Activated T-helper 17 cell treated with anti-CD3 and anti-CD28 coated beads, Interleukin-2, amount 50 U/mL, for 72 hours (primary cell): ENCODE measurements around the gene THOC2. TPM values are rescaled to one million over a fixed set of nuclear protein-coding genes. Genes with fewer than 3 reads are reported as not detected.
"Not testable (repeated sequence)": the region's sequence is repeated elsewhere in the genome, so short reads cannot be mapped to it uniquely, and the experiment has no call there.

ENCODE experiments used
- ATAC-seq: fragments of 150-1000 bp; cut with Tn5 transposase; replicated peaks from 2 replicates; pipeline ENCODE4 v1.10.0; 2021; ENCODE audit warnings: mild to moderate bottlenecking, moderate library complexity
- H3K27ac Mint-ChIP-seq: one replicate; pipeline ENCODE4 v1.8.0; 2022; ENCODE audit warnings: mixed read lengths
- H3K27me3 Mint-ChIP-seq: one replicate; pipeline ENCODE4 v1.8.0; 2022; ENCODE audit warnings: mixed read lengths
- H3K36me3 Mint-ChIP-seq: one replicate; pipeline ENCODE4 v1.8.0; 2022; ENCODE audit warnings: low read depth, mild to moderate bottlenecking, mixed read lengths
- H3K4me1 Mint-ChIP-seq: one replicate; pipeline ENCODE4 v1.8.0; 2022; ENCODE audit warnings: mixed read lengths
- H3K4me3 Mint-ChIP-seq: one replicate; pipeline ENCODE4 v1.8.0; 2022; ENCODE audit warnings: mild to moderate bottlenecking, mixed read lengths
- H3K9me3 Mint-ChIP-seq: one replicate; pipeline ENCODE4 v1.8.0; 2022; ENCODE audit warnings: mixed read lengths
- total RNA-seq, 2 donors: library from RNA; stranded (reverse); gene quantifications; one replicate each; pipeline ENCODE4 v1.2.3, GENCODE V29; 2022

The THOC2 gene
- total RNA-seq, 2 donors from 2014 or later = 82.6 to 83.3 TPM

DNA sequence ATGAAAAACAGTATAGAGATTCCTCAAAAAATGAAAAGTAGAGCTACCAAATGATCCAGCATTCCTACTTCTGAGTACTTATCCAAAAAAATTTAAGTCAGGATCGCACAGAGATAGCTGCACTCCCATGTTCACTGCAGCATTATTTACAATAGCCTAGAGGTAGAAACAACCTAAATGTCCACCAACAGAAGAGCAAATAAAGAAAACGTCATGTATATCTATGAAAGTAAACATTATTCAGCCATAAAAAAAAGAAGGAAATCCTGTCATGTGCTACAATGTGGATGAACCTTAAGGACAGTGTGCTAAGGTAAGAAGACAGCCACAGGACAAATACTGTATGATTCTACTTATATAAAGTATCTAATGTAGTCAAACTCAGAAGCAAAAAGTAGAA lies 12.4 kb downstream of the THOC2 start:
- H3K4me3 Mint-ChIP-seq = no peak overlapping the region
- peaks cover 13% of the 10 kb centered on the region for H3K36me3 Mint-ChIP-seq
- no peak for ATAC-seq
- H3K4me1 Mint-ChIP-seq = peaks cover 11% of the 10 kb centered on the region
- H3K9me3 Mint-ChIP-seq = no peaks in the 10 kb centered on the region
- H3K27me3 Mint-ChIP-seq = no peaks in the 10 kb centered on the region
- H3K27ac Mint-ChIP-seq = no peak overlapping the region

- Mint-ChIP-seq H3K27me3 (no peaks in the 10 kb centered on the region), H3K4me3 (no peak overlapping the region), H3K9me3 (no peaks in the 10 kb centered on the region), H3K4me1 (peaks cover 9% of the 10 kb centered on the region), H3K36me3 (peaks cover 21% of the 10 kb centered on the region), H3K27ac (no peak overlapping the region)
- no peak for ATAC-seq
Observed at GRCh38 chrX:123713841-123714240, 19.0 kb downstream of the THOC2 start.

GRCh38 chrX:123713434-123713833 lies 19.4 kb downstream of the THOC2 start:
- H3K4me3 Mint-ChIP-seq = no peak overlapping the region
- H3K36me3 Mint-ChIP-seq = peaks cover 21% of the 10 kb centered on the region
- H3K27ac Mint-ChIP-seq = no peak overlapping the region
- H3K4me1 Mint-ChIP-seq = peaks cover 9% of the 10 kb centered on the region
- no peak for ATAC-seq
- no peaks in the 10 kb centered on the region for H3K27me3 Mint-ChIP-seq
- H3K9me3 Mint-ChIP-seq = no peaks in the 10 kb centered on the region

- H3K36me3 Mint-ChIP-seq = peaks cover 33% of the 10 kb centered on the region
- not testable (repeated sequence) for H3K4me3 Mint-ChIP-seq, H3K27me3 Mint-ChIP-seq, H3K27ac Mint-ChIP-seq, ATAC-seq, H3K4me1 Mint-ChIP-seq, H3K9me3 Mint-ChIP-seq
Observed at GRCh38 chrX:123711201-123711600, 21.7 kb downstream of the THOC2 start.

GRCh38 chrX:123704781-123705180 lies 28.1 kb downstream of the THOC2 start:
- H3K27me3 Mint-ChIP-seq = no peaks in the 10 kb centered on the region
- ATAC-seq = no peak
- H3K4me3 Mint-ChIP-seq = no peak overlapping the region
- no peaks in the 10 kb centered on the region for H3K9me3 Mint-ChIP-seq
- H3K27ac Mint-ChIP-seq = no peak overlapping the region
- peaks cover 27% of the 10 kb centered on the region for H3K36me3 Mint-ChIP-seq
- no peaks in the 10 kb centered on the region for H3K4me1 Mint-ChIP-seq

DNA sequence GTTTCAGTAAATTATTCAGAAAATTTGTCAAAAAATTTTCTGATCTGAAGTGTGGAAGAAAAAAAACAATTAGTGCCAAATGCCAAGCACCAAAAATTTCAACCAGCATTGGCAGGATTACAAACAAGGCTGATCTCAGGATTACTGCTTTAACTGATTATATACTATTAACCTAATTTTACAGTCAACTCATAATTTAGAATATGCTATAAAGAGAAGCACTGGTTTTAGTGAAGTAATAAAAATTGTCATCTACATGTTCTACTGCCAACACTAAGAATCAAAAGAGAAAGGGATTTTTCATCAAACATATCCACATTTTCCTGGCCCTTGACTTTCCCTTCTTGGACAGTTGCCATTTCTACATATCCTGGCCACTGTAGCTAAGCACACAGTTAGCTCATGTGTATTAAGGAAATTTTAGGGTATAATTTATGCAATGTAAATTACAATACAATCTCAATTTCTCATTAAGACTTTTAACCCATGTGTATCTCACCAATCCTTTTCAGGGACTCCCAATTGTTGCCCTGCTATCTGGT lies 33.8 kb downstream of the THOC2 start:
- Mint-ChIP-seq H3K27ac (no peak overlapping the region), H3K4me3 (no peak overlapping the region), H3K27me3 (no peaks in the 10 kb centered on the region), H3K9me3 (no peaks in the 10 kb centered on the region), H3K4me1 (no peaks in the 10 kb centered on the region), H3K36me3 (peaks cover 30% of the 10 kb centered on the region)
- ATAC-seq = no peak

DNA sequence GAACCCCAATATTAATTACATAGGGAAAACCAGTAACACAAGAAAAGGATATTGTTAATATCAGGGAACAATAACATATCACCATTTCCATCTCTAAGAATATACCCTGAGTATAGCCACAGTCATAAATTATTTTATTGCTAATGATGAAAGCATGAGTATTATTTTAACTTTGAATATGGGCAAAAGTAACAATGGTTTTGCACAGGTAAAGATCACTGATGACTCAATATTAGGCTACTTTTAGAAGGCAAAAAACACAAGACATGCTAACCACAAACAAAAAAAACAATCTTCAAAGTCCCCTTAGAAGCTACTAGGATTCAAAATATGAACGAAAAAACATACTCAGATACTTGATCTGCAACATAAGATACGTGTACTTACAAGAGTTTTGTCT lies 36.5 kb downstream of the THOC2 start:
- H3K4me3 Mint-ChIP-seq = no peak overlapping the region
- no peaks in the 10 kb centered on the region for H3K27me3 Mint-ChIP-seq
- no peaks in the 10 kb centered on the region for H3K9me3 Mint-ChIP-seq
- peaks cover 57% of the 10 kb centered on the region for H3K36me3 Mint-ChIP-seq
- no peak for ATAC-seq
- H3K4me1 Mint-ChIP-seq = no peaks in the 10 kb centered on the region
- no peak overlapping the region for H3K27ac Mint-ChIP-seq

- Mint-ChIP-seq H3K9me3 (no peaks in the 10 kb centered on the region), H3K4me3 (no peak overlapping the region), H3K4me1 (no peaks in the 10 kb centered on the region), H3K27ac (no peak overlapping the region), H3K36me3 (peaks cover 67% of the 10 kb centered on the region), H3K27me3 (no peaks in the 10 kb centered on the region)
- ATAC-seq = no peak
Observed at GRCh38 chrX:123695242-123695641, 37.6 kb downstream of the THOC2 start.

- H3K36me3 Mint-ChIP-seq = peaks cover 72% of the 10 kb centered on the region
- H3K4me1 Mint-ChIP-seq = no peaks in the 10 kb centered on the region
- H3K27me3 Mint-ChIP-seq = no peaks in the 10 kb centered on the region
- H3K4me3 Mint-ChIP-seq = no peak overlapping the region
- ATAC-seq = no peak
- H3K9me3 Mint-ChIP-seq = no peaks in the 10 kb centered on the region
- no peak overlapping the region for H3K27ac Mint-ChIP-seq
Observed at GRCh38 chrX:123691776-123692175, 41.1 kb downstream of the THOC2 start.

DNA sequence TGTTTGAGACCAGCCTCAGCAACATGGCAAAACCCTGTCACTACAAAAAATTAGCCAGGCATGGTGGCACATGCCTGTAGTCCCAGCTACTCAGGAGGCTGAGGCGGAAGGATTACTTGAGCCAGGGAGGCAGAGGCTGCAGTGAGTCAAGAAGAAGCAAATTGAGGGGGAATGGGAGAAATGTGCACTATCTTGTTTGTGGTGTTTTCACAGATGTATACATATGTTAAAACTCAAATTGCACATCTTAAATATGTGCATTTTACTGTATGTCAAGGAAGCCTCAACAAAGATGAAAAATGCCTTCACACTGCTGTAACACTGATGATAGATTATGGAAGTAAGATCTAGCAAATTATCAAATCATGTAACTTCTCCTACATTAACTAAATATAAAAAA lies 44.3 kb downstream of the THOC2 start:
- no peaks in the 10 kb centered on the region for H3K4me1 Mint-ChIP-seq
- no peak overlapping the region for H3K4me3 Mint-ChIP-seq
- no peak overlapping the region for H3K27ac Mint-ChIP-seq
- no peaks in the 10 kb centered on the region for H3K27me3 Mint-ChIP-seq
- ATAC-seq = no peak
- H3K36me3 Mint-ChIP-seq = peaks cover 85% of the 10 kb centered on the region
- H3K9me3 Mint-ChIP-seq = no peaks in the 10 kb centered on the region

- H3K9me3 Mint-ChIP-seq = no peaks in the 10 kb centered on the region
- no peak for ATAC-seq
- no peaks in the 10 kb centered on the region for H3K4me1 Mint-ChIP-seq
- H3K27ac Mint-ChIP-seq = peak overlapping the region; percentile 39
- peaks cover 86% of the 10 kb centered on the region for H3K36me3 Mint-ChIP-seq
- no peak overlapping the region for H3K4me3 Mint-ChIP-seq
- no peaks in the 10 kb centered on the region for H3K27me3 Mint-ChIP-seq
Observed at GRCh38 chrX:123685232-123685631, 47.6 kb downstream of the THOC2 start.

DNA sequence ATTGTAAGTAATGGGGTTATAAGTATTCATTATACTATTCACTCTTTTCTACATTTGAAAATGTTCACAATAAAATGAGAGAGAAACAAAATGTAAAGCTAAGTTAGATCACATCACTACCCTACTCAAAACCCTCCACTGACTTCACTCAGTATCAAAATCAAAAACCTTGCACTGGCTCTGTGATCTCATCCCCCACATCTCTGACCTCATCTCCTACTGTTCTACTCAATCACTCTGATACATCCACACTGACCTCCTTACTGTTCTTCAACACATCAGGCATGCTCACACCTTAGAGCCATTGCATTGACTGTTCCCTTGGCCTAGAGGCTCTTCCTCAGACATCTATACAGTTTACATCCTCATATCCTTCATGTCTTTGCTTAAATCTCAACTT lies 50.7 kb downstream of the THOC2 start:
- Mint-ChIP-seq H3K27me3 (no peaks in the 10 kb centered on the region), H3K4me3 (no peak overlapping the region), H3K27ac (no peak overlapping the region), H3K36me3 (peaks cover 88% of the 10 kb centered on the region), H3K9me3 (no peaks in the 10 kb centered on the region), H3K4me1 (peaks cover 8% of the 10 kb centered on the region)
- ATAC-seq = no peak

DNA sequence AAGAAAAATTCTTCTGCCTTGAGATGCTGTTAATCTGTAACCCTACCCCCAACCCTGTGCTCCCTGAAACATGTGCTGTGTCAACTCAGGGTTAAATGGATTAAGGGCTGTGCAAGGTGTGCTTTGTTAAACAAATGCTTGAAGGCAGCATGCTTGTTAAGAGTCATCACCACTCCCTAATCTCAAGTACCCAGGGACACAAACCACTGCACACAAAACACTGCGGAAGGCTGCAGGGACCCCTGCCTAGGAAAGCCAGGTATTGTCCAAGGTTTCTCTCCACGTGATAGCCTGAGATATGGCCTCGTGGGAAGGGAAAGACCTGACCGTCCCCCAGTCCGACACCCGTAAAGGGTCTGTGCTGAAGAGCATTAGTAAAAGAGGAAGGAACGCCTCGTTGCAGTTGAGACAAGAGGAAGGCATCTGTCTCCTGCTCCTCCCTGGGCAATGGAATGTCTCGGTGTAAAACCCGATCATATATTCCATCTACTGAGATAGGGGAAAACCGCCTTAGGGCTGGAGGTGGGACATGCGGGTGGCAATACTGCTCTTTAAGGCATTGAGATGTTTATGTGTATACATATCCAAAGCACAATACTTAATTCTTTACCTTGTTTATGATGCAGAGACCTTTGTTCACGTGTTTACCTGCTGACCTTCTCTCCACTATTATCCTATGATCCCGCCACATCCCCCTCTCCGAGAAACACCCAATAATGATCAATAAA lies 53.0 kb downstream of the THOC2 start:
- H3K4me3 Mint-ChIP-seq, H3K27me3 Mint-ChIP-seq, ATAC-seq, H3K27ac Mint-ChIP-seq, H3K9me3 Mint-ChIP-seq, H3K4me1 Mint-ChIP-seq: not testable (repeated sequence)
- H3K36me3 Mint-ChIP-seq = peaks cover 87% of the 10 kb centered on the region

- Mint-ChIP-seq H3K9me3 (no peaks in the 10 kb centered on the region), H3K27ac (no peak overlapping the region), H3K4me1 (peaks cover 16% of the 10 kb centered on the region), H3K27me3 (no peaks in the 10 kb centered on the region), H3K36me3 (peaks cover 80% of the 10 kb centered on the region), H3K4me3 (no peak overlapping the region)
- ATAC-seq = no peak
Observed at GRCh38 chrX:123675154-123675553, 57.7 kb downstream of the THOC2 start.

DNA sequence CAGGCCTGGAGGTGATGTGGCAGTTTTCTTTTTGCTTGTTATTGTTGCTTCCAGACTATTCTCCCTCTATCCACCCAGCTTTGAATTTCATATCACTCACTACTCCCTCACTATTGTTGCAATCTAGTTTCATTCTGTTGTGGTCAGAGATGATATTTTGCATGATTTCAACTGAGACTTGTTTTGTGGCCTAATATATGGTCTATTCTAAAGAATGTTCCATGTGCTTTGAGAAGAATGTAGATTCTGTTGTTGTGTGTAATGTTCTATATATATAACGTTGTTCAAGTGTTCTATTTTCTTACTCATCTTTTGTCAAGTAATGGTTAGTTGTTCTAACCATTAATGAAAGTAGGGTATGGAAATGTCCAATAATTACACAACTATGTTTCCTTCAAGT lies 59.0 kb downstream of the THOC2 start:
- Mint-ChIP-seq H3K4me1 (peaks cover 11% of the 10 kb centered on the region), H3K27me3 (no peaks in the 10 kb centered on the region), H3K9me3 (no peaks in the 10 kb centered on the region), H3K4me3 (no peak overlapping the region), H3K36me3 (peaks cover 81% of the 10 kb centered on the region), H3K27ac (peak overlapping the region; percentile 69)
- no peak for ATAC-seq
